HEK293 (cell line): Measurements from ENCODE around the gene POLR2L.

Experiments
- CTCF ChIA-PET: fragments of 350-600 bp; formaldehyde crosslinking; extraction: SDS; loops from one replicate; lab custom pipeline; 2021; ENCODE audit warnings: antibody characterized with exemption; lab: Yijun Ruan, JAX
- POLR2A ChIA-PET: fragments of 300-600 bp; formaldehyde crosslinking; extraction: SDS; loops from one replicate; lab custom pipeline; 2020; ENCODE audit warnings: antibody characterized with exemption, inconsistent platforms; lab: Yijun Ruan, JAX
- H3K27ac ChIP-seq: fragments of 200-500 bp; sonication (Bioruptor generic); 2 replicates; pipeline ENCODE4 v1.5.1; 2014; ENCODE audit warnings: low read depth, low read length, control low read depth, inconsistent platforms; ENCODE audit errors: extremely low read depth
- H3K36me3 ChIP-seq, 2 experiments: fragments of 200-500 bp in 1 of 2; sonication (Bioruptor generic) in 1 of 2; 1 replicate in 1 of 2; 2 replicates in 1 of 2; pipeline ENCODE4 v1.5.1; 2014 to 2017; ENCODE audit warnings: inconsistent platforms in 2 of 2, low read length in 2 of 2; ENCODE audit not compliant: control insufficient read depth in 2 of 2, insufficient read depth in 1 of 2
- H3K4me1 ChIP-seq: fragments of 200-500 bp; sonication (Bioruptor generic); 2 replicates; pipeline ENCODE4 v1.5.1; 2014; ENCODE audit warnings: mild to moderate bottlenecking, low read length, inconsistent platforms; ENCODE audit not compliant: control insufficient read depth, insufficient read depth
- H3K4me3 ChIP-seq: 2 replicates; pipeline ENCODE4 v1.5.1; 2011; ENCODE audit warnings: low read depth, mild to moderate bottlenecking, control low read depth, low read length, moderate library complexity
- H3K9me3 ChIP-seq: fragments of 200-500 bp; sonication (Bioruptor generic); 2 replicates; pipeline ENCODE4 v1.5.1; 2014; ENCODE audit warnings: low read depth, low read length, inconsistent platforms; ENCODE audit not compliant: control insufficient read depth, insufficient read depth
- EGR2 ChIP-seq: fragments of 450-650 bp; formaldehyde crosslinking; IDR thresholded peaks from 2 replicates; pipeline ENCODE4 v1.5.1; 2016; ENCODE audit warnings: low read depth, missing biosample characterization, missing genetic modification characterization
- ELK4 ChIP-seq: IDR thresholded peaks from 2 replicates; pipeline ENCODE4 v1.6.1; 2011; ENCODE audit warnings: mild to moderate bottlenecking, low read depth, low read length, borderline replicate concordance
- GLIS1 ChIP-seq: fragments of 450-650 bp; formaldehyde crosslinking; IDR thresholded peaks from 2 replicates; pipeline ENCODE4 v1.5.1; 2016; ENCODE audit warnings: missing biosample characterization, missing genetic modification characterization
- GLIS2 ChIP-seq: fragments of 450-650 bp; formaldehyde crosslinking; IDR thresholded peaks from 2 replicates; pipeline ENCODE4 v1.5.1; 2016; ENCODE audit warnings: missing biosample characterization, missing genetic modification characterization
- HOXA7 ChIP-seq: sonication (generic); formaldehyde crosslinking; IDR thresholded peaks from 2 replicates; pipeline ENCODE4 v1.8.1; 2022; ENCODE audit warnings: missing genetic modification reagents, borderline replicate concordance
- KLF1 ChIP-seq: fragments of 450-650 bp; formaldehyde crosslinking; IDR thresholded peaks from 2 replicates; pipeline ENCODE4 v1.5.1; 2016; ENCODE audit warnings: missing biosample characterization, missing genetic modification characterization
- KLF16 ChIP-seq: fragments of 450-650 bp; formaldehyde crosslinking; IDR thresholded peaks from 2 replicates; pipeline ENCODE4 v1.5.1; 2017; ENCODE audit warnings: missing biosample characterization, missing genetic modification characterization
- SALL2 ChIP-seq: fragments of 450-650 bp; formaldehyde crosslinking; IDR thresholded peaks from 2 replicates; pipeline ENCODE4 v1.5.0; 2017; ENCODE audit warnings: missing biosample characterization, mild to moderate bottlenecking, missing genetic modification characterization, borderline replicate concordance
- TCF7L2 ChIP-seq: IDR thresholded peaks from 2 replicates; pipeline ENCODE4 v1.6.1; 2011; ENCODE audit warnings: low read depth, mild to moderate bottlenecking, inconsistent platforms, low read length, moderate library complexity, borderline replicate concordance
- ZEB2 ChIP-seq: fragments of 450-650 bp; formaldehyde crosslinking; IDR thresholded peaks from 2 replicates; pipeline ENCODE4 v1.5.1; 2016; ENCODE audit warnings: missing biosample characterization, missing genetic modification characterization
- ZFP3 ChIP-seq: fragments of 450-650 bp; formaldehyde crosslinking; IDR thresholded peaks from 2 replicates; pipeline ENCODE4 v1.5.1; 2016; ENCODE audit warnings: low read depth, missing biosample characterization, missing genetic modification characterization
- ZIC2 ChIP-seq: fragments of 450-650 bp; formaldehyde crosslinking; IDR thresholded peaks from 2 replicates; pipeline ENCODE4 v1.5.1; 2016; ENCODE audit warnings: missing biosample characterization, missing genetic modification characterization
- ZNF10 ChIP-seq: fragments of 450-650 bp; formaldehyde crosslinking; IDR thresholded peaks from 2 replicates; pipeline ENCODE4 v1.5.1; 2017; ENCODE audit warnings: missing biosample characterization, missing genetic modification characterization
- ZNF157 ChIP-seq: fragments of 450-650 bp; formaldehyde crosslinking; IDR thresholded peaks from 2 replicates; pipeline ENCODE4 v1.5.1; 2016; ENCODE audit warnings: missing biosample characterization, missing genetic modification characterization
- ZNF19 ChIP-seq: fragments of 450-650 bp; formaldehyde crosslinking; IDR thresholded peaks from 2 replicates; pipeline ENCODE4; 2016; ENCODE audit warnings: missing biosample characterization, missing genetic modification characterization, low read depth
- ZNF202 ChIP-seq: fragments of 450-650 bp; formaldehyde crosslinking; IDR thresholded peaks from 2 replicates; pipeline ENCODE4 v1.5.1; 2016; ENCODE audit warnings: missing biosample characterization, missing genetic modification characterization, borderline replicate concordance
- ZNF324 ChIP-seq: fragments of 450-650 bp; formaldehyde crosslinking; IDR thresholded peaks from 2 replicates; pipeline ENCODE4 v1.5.1; 2016; ENCODE audit warnings: missing biosample characterization, missing genetic modification characterization
- ZNF629 ChIP-seq: fragments of 450-650 bp; formaldehyde crosslinking; IDR thresholded peaks from 2 replicates; pipeline ENCODE4 v1.5.1; 2017; ENCODE audit warnings: missing biosample characterization, missing genetic modification characterization
- ZNF776 ChIP-seq: fragments of 450-650 bp; formaldehyde crosslinking; IDR thresholded peaks from 2 replicates; pipeline ENCODE4 v1.5.0; 2017; ENCODE audit warnings: missing biosample characterization, missing genetic modification characterization, borderline replicate concordance
- ZNF843 ChIP-seq: fragments of 450-650 bp; formaldehyde crosslinking; IDR thresholded peaks from 2 replicates; pipeline ENCODE4 v1.5.1; 2016; ENCODE audit warnings: missing biosample characterization, missing genetic modification characterization
- ZXDB ChIP-seq: fragments of 450-650 bp; formaldehyde crosslinking; IDR thresholded peaks from 2 replicates; pipeline ENCODE4 v1.5.1; 2016; ENCODE audit warnings: missing biosample characterization, missing genetic modification characterization
- TF ChIP-seq, protein P1 (sequence below): fragments of 450-650 bp; formaldehyde crosslinking; IDR thresholded peaks from 2 replicates; pipeline ENCODE4 v1.5.1; 2016; ENCODE audit warnings: missing biosample characterization, missing genetic modification characterization
- TF ChIP-seq, protein P2 (sequence below): fragments of 450-650 bp; formaldehyde crosslinking; IDR thresholded peaks from 2 replicates; pipeline ENCODE4 v1.5.1; 2016; ENCODE audit warnings: missing biosample characterization, missing genetic modification characterization
- TF ChIP-seq, protein P3 (sequence below): fragments of 450-650 bp; formaldehyde crosslinking; IDR thresholded peaks from 2 replicates; pipeline ENCODE4; 2016; ENCODE audit warnings: missing biosample characterization, missing genetic modification characterization

The POLR2L gene

GRCh38 chr11:856397-856796 is 14.1 kb upstream of the POLR2L start:
- Histone ChIP-seq H3K27ac (no peak overlapping the region), H3K9me3 (no peaks in the 10 kb centered on the region), H3K36me3 (no peaks in the 10 kb centered on the region), H3K4me3 (no peak overlapping the region), H3K4me1 (no peaks in the 10 kb centered on the region)
- POLR2A ChIA-PET, result interaction anchor here (0.6 to 1.3 kb wide), 4 partner anchors 9 to 37 kb away, joined by 3 to 7 read pairs (median 4); partner anchors contain the start of gene TSPAN4
- TF ChIP-seq KLF16 (tag by site-specific recombination) (no peak), HOXA7 (CRISPR knock-in tag) (no peak), SALL2 (tag by site-specific recombination) (no peak), GLIS1 (tag by site-specific recombination) (peak; percentile 48; the same call in 1 of the 2 replicates), ZNF202 (tag by site-specific recombination) (no peak), TCF7L2 (no peak), KLF1 (peak; percentile 73), GLIS2 (tag by site-specific recombination) (peak; percentile 27; the same call in 1 of the 2 replicates)
- TF ChIP-seq, protein P1, sequence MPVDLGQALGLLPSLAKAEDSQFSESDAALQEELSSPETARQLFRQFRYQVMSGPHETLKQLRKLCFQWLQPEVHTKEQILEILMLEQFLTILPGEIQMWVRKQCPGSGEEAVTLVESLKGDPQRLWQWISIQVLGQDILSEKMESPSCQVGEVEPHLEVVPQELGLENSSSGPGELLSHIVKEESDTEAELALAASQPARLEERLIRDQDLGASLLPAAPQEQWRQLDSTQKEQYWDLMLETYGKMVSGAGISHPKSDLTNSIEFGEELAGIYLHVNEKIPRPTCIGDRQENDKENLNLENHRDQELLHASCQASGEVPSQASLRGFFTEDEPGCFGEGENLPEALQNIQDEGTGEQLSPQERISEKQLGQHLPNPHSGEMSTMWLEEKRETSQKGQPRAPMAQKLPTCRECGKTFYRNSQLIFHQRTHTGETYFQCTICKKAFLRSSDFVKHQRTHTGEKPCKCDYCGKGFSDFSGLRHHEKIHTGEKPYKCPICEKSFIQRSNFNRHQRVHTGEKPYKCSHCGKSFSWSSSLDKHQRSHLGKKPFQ (tag by site-specific recombination), result no peak
- TF ChIP-seq, protein P2, sequence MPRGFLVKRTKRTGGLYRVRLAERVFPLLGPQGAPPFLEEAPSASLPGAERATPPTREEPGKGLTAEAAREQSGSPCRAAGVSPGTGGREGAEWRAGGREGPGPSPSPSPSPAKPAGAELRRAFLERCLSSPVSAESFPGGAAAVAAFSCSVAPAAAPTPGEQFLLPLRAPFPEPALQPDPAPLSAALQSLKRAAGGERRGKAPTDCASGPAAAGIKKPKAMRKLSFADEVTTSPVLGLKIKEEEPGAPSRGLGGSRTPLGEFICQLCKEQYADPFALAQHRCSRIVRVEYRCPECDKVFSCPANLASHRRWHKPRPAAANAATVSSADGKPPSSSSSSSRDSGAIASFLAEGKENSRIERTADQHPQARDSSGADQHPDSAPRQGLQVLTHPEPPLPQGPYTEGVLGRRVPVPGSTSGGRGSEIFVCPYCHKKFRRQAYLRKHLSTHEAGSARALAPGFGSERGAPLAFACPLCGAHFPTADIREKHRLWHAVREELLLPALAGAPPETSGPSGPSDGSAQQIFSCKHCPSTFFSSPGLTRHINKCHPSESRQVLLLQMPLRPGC (tag by site-specific recombination), result no peak
- CTCF ChIA-PET, result interaction anchor here (1.1 to 2.5 kb wide), 3 partner anchors 8 to 194 kb away, joined by 3 to 10 read pairs (median 6); no protein-coding TSS in a partner anchor

- Histone ChIP-seq H3K4me3 (no peak overlapping the region), H3K36me3 (no peaks in the 10 kb centered on the region), H3K27ac (no peak overlapping the region), H3K4me1 (no peaks in the 10 kb centered on the region), H3K9me3 (no peaks in the 10 kb centered on the region)
- ChIA-PET POLR2A (interaction anchor here (1.1 to 1.3 kb wide), 2 partner anchors 25 to 36 kb away, joined by 3 to 7 read pairs; no protein-coding TSS in a partner anchor), CTCF (interaction anchor here (0.7 to 1.1 kb wide), 2 partner anchors 9 to 42 kb away, joined by 3 read pairs; no protein-coding TSS in a partner anchor)
- TF ChIP-seq ZNF10 (tag by site-specific recombination) (0 out of 2 replicates have a peak, but pooled peaks have one; percentile 43), ZXDB (tag by site-specific recombination) (no peak)
These were observed 13.5 kb upstream of the POLR2L start for GRCh38 chr11:855796-856195.

DNA sequence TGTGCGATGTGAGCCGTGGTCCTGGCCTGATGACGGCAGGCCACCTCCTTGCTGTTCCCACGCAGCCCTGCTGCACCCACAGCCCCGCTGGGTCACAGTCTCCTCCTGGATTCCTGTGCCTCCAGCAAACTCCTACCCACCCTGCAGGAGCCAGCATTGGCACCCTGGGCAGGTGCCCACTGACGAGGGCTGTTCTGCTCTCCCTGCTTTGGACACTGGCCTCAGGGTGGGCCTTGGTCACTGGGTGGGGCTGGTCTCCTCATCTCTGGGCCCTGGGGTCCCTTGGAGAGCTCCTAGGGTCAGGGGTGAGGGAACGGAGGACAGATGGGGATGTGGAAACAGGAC is 13.0 kb upstream of the POLR2L start:
- no peak overlapping the region for H3K4me3 ChIP-seq
- H3K36me3 ChIP-seq, result no peaks in the 10 kb centered on the region
- no peak overlapping the region for H3K27ac ChIP-seq
- H3K9me3 ChIP-seq, result no peaks in the 10 kb centered on the region
- TF ChIP-seq ZNF843 (tag by site-specific recombination) (no peak), ELK4 (no peak), EGR2 (tag by site-specific recombination) (no peak), ZNF776 (tag by site-specific recombination) (no peak), ZNF157 (tag by site-specific recombination) (no peak), ZIC2 (tag by site-specific recombination) (0 out of 2 replicates have a peak, but pooled peaks have one; percentile 16), GLIS2 (tag by site-specific recombination) (0 out of 2 replicates have a peak, but pooled peaks have one; percentile 2), ZNF629 (tag by site-specific recombination) (no peak), ZEB2 (tag by site-specific recombination) (no peak), ZNF19 (tag by site-specific recombination) (no peak), ZFP3 (peak; percentile 64; the same call in 1 of the 2 replicates), ZNF324 (tag by site-specific recombination) (no peak)
- TF ChIP-seq, protein P3, sequence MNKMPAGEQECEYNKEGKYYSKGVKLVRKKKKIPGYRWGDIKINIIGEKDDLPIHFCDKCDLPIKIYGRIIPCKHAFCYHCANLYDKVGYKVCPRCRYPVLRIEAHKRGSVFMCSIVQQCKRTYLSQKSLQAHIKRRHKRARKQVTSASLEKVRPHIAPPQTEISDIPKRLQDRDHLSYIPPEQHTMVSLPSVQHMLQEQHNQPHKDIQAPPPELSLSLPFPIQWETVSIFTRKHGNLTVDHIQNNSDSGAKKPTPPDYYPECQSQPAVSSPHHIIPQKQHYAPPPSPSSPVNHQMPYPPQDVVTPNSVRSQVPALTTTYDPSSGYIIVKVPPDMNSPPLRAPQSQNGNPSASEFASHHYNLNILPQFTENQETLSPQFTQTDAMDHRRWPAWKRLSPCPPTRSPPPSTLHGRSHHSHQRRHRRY (tag by site-specific recombination), result no peak
- ChIA-PET POLR2A (interaction anchor here (1.0 kb wide), 1 partner anchor 14 kb away, joined by 3 read pairs; no protein-coding TSS in a partner anchor), CTCF (interaction anchor here (0.7 kb wide), 1 partner anchor 9 kb away, joined by 3 read pairs; no protein-coding TSS in a partner anchor)
- no peaks in the 10 kb centered on the region for H3K4me1 ChIP-seq
